ENCODE measurements around the gene HDAC4. TPM values are rescaled to one million over a fixed set of nuclear protein-coding genes. Genes with fewer than 3 reads are reported as not detected.

HDAC4 gene
- total RNA-seq, 2 experiments from 2014 or later, result 25.2 to 65.1 TPM

DNA sequence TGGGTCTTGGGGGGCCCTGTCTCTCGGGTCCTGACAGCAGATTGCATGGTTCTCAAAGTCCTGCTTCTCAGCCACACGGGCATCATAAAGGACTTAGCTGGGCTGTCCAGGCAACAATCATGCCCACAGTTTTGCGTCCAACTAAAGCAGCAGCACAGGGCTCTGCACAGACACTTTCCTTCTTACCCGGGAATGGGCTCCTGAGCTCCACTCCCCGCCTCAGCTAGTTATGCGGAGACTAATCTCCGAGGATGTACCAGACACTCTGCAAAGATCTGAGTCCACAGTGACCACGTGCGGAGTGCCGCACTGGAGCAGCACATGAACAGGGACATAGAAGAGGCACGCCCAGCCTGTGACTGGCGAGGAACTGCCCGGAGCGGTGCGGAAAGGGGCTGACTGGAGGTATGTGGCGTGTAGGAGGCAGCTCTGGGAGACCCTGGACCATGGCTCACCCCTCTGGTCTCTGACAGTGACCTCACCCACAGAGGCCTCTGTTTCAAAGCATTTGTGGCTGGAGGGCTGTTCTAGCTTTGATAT is 270.0 kb downstream of the HDAC4 start:
- DNase-seq, result no peak
- H3K27me3 Mint-ChIP-seq, result no peaks in the 10 kb centered on the region
- H3K27ac Mint-ChIP-seq, result no peak overlapping the region
- no peaks in the 10 kb centered on the region for H3K9me3 Mint-ChIP-seq (ENCODE audit: low read depth)
- H3K4me1 Mint-ChIP-seq, result no peaks in the 10 kb centered on the region
- ATAC-seq, result no peak
- H3K36me3 Mint-ChIP-seq, result peaks cover 21% of the 10 kb centered on the region
- H3K4me3 Mint-ChIP-seq, result no peak overlapping the region
- CTCF ChIA-PET, result no interaction called here

DNA sequence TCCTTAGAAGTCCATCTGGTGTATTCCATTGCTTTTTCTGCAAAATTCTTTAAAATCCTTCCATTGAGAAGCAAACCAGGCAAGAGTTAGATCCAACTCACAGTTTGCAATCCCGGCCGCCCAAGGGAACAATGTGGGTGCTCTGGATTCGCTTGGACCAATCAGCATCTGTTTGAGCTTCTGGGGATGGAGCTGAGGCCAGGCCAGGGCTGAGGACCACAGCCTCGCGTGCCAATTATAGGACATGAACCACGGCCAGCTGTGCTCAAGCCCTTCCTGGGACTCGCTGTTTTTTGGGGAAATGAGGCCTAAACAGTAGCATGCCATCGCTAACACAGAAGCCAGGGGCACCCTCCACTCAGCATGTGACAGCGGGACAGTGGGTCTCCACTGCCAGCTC is 270.8 kb downstream of the HDAC4 start:
- CTCF ChIA-PET, result no interaction called here
- Mint-ChIP-seq H3K4me1 (no peaks in the 10 kb centered on the region), H3K27me3 (no peaks in the 10 kb centered on the region), H3K36me3 (peaks cover 29% of the 10 kb centered on the region), H3K4me3 (no peak overlapping the region), H3K9me3 (ENCODE audit: low read depth) (no peaks in the 10 kb centered on the region), H3K27ac (no peak overlapping the region)
- DNase-seq, result no peak
- no peak for ATAC-seq

DNA sequence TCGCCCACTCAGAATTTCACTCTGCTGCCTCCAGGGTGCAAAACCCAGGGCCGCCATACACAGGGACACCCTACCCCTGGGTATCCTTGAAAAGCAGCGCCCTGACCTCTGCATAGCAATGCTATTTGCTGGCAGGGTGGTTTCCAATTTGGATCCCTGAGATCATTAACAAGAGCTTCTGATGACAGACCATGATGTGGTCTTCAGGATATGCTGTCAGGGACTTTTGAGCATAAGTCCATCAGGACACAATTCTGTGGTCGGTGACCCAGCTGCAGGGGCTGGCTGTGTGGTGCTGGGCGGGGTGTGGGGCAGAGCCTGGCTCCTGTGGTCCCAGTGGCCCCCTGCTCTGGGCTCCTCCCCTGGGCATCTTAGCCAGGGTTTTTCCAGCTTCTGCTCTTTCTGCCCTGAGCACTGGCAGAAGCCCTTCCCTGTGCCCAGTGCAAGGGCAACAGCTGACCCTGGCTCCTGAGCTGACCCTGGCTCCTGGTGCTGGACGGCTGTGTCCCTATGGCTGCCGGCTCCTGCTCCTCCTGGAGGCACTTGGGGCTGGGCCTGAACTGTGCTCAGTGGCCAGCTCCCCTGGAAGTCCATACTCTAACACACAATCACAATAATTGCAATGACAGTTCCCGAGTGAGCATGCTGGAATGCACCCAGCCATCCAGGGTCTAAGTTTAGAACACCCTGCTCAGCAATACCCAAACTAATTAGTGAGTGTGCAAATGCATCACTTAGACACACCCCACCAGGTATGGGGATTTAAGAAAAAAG is 271.5 kb downstream of the HDAC4 start:
- H3K36me3 Mint-ChIP-seq, result peaks cover 30% of the 10 kb centered on the region
- DNase-seq (no peak), ATAC-seq (no peak)
- CTCF ChIA-PET, result no interaction called here
- no peaks in the 10 kb centered on the region for H3K4me1 Mint-ChIP-seq
- no peaks in the 10 kb centered on the region for H3K27me3 Mint-ChIP-seq
- H3K4me3 Mint-ChIP-seq, result no peak overlapping the region
- no peak overlapping the region for H3K27ac Mint-ChIP-seq
- peaks cover 3% of the 10 kb centered on the region for H3K9me3 Mint-ChIP-seq (ENCODE audit: low read depth)

DNA sequence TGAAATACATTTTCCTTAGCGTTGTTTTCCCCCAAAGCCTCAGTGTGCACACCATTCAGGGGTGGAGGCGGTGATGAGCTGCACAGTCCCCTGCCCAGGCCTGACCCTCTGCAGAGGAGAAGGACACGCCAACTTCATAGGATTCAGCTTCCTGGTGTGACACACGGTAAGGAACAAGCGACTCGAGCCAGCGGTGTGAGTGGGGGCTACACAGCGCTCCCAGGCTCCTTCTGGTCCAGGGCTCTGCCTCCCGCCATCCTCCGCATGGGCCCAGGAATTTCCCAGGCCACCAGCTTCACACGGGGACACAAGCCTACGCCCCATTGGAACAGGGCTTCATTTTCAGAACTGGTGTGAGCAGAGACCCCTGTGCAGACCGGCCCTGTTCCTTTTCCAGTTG is 272.1 kb downstream of the HDAC4 start:
- no peaks in the 10 kb centered on the region for H3K27me3 Mint-ChIP-seq
- CTCF ChIA-PET, result no interaction called here
- H3K9me3 Mint-ChIP-seq (ENCODE audit: low read depth), result peaks cover 3% of the 10 kb centered on the region
- DNase-seq (no peak), ATAC-seq (no peak)
- H3K4me1 Mint-ChIP-seq, result no peaks in the 10 kb centered on the region
- no peak overlapping the region for H3K27ac Mint-ChIP-seq
- no peak overlapping the region for H3K4me3 Mint-ChIP-seq
- peaks cover 28% of the 10 kb centered on the region for H3K36me3 Mint-ChIP-seq

DNA sequence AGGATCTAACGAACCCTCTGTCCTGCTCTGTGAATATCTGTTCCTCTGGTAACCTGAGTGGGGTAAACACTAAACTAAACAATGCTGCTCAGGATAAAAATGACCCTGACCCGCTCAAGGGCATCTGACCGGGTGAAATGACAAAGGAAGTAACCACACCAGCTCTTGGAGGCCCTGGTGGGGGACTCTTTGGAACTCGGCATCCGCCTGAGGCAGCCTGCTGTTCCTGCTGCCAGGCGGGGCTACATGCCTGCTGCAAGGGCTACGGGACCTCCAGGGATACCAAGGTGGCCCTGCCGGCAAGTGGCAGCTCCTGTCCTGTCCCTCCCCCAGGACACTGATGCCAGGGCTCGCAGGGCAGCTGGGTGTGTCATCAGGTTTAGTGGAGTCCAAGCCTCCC is 273.3 kb downstream of the HDAC4 start:
- Mint-ChIP-seq H3K9me3 (ENCODE audit: low read depth) (peaks cover 3% of the 10 kb centered on the region), H3K4me1 (no peaks in the 10 kb centered on the region), H3K27me3 (no peaks in the 10 kb centered on the region), H3K4me3 (no peak overlapping the region), H3K36me3 (peaks cover 21% of the 10 kb centered on the region), H3K27ac (no peak overlapping the region)
- DNase-seq, result no peak
- CTCF ChIA-PET, result no interaction called here
- ATAC-seq, result no peak

DNA sequence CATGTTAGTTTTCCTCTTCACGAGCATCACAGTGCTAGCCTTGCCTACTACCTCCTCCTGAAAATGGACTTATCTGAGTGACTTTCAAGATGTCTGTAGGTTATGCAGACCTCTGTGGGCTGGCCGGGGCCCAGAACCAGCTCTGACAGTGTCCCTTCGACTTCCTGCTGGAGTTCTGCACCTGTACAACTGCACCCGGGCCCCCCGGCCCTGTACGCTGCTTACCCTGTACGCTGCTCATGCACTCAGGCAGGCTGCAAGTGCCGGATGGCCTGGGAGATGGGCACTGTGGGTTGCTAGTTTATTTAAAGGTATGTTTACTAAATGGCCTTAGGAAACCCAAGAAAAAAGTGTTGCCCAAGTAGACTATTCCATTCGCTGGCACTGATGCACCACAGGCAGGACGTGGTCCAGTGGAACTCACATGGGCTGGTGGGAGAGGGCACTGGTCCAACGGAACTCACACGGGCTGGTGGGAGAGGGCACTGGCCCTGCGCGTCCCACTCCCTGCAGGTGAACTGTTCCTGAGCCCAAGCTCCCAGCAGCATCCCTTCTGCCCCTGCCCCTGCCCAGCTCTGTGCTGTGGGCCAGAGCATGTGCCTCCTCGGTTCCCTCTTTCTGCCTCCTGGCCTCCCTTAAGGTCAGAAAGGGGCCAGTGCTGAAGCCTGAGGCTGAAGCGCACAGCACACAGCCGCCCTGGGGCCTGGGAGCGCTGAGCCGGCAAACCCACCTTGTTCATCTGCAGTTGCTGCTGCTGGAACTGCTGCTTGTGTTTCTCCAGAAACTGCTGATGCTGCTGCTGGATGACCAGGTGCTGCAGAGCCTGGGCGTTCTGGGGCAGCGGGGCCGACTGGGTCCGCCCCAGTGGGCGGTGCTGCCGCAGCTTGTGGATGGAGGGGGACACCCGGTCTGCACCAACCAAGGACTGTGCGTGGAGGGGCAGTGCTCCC is 274.8 kb downstream of the HDAC4 start:
- CTCF ChIA-PET, result no interaction called here
- Mint-ChIP-seq H3K36me3 (peaks cover 20% of the 10 kb centered on the region), H3K4me1 (no peaks in the 10 kb centered on the region), H3K9me3 (ENCODE audit: low read depth) (peaks cover 3% of the 10 kb centered on the region), H3K27me3 (no peaks in the 10 kb centered on the region), H3K27ac (no peak overlapping the region), H3K4me3 (no peak overlapping the region)
- no peak for ATAC-seq
- no peak for DNase-seq

DNA sequence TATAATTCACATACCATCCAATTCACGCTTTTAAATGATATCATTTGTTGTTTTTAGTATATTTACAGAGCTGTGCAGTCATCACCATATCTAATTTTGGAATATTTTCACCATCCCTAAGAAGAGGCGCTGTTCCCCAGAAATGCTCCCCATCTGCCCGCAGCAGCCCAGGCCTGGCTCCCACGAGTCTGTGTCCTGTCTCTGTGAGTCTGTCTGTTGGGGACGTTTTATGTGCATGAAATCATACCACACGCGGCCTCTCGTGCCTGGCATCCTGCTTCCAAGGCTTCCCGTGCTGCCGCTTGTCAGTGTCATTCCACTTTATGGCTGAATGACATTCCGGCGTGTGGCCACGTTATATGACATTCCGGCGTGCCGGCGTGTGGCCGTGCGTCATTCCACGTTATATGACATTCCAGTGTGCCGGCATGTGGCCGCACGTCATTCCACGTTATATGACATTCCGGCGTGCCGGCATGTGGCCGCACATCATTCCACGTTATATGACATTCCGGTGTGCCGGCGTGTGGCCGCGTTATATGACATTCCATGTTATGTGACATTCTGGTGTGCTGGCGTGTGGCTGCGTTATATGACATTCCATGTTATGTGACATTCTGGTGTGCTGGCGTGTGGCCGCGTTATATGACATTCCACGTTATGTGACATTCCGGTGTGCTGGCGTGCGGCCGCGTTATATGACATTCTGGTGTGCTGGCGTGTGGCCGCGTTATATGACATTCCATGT is 276.5 kb downstream of the HDAC4 start:
- Mint-ChIP-seq H3K4me3 (no peak overlapping the region), H3K27ac (no peak overlapping the region), H3K4me1 (peaks cover 8% of the 10 kb centered on the region), H3K27me3 (no peaks in the 10 kb centered on the region), H3K36me3 (peaks cover 20% of the 10 kb centered on the region), H3K9me3 (ENCODE audit: low read depth) (peaks cover 3% of the 10 kb centered on the region)
- ATAC-seq (no peak), DNase-seq (no peak)
- CTCF ChIA-PET, result no interaction called here

DNA sequence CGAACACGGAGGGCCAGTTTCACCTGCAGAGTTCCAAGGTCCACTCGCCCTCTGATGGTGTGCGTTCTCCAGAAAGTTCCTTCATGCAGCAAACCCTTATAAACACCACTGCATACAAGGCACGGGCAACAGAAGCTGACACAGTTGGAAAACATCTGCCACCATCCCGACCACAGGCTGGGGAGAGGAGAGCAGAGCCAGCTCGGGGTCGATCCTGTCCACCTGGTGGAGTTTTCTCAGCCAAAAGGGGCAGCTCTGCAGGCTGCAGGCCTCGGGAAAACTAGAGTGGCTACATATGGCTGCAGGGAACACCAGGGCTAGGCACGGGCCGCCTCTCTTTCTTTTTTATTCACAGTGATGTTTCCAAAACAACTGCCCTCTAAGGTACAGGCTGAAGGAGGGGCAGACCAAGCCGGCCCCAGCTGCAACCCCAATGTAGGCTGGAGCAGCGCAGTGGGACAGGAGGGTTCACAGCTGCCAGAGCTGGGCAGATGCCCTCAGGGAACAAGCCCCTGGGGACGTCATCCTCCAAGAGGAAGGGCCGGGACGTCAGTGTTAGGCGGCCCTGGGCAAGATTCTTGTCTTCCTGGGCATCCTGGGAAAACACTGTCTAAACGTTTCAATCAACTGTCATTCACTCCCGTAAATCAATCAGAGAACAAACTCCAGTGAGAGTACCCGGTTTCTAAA is 278.3 kb downstream of the HDAC4 start:
- Mint-ChIP-seq H3K9me3 (ENCODE audit: low read depth) (peaks cover 3% of the 10 kb centered on the region), H3K27ac (no peak overlapping the region), H3K4me1 (peaks cover 24% of the 10 kb centered on the region), H3K4me3 (no peak overlapping the region), H3K27me3 (peaks cover 3% of the 10 kb centered on the region), H3K36me3 (peaks cover 20% of the 10 kb centered on the region)
- ATAC-seq, result no peak
- no peak for DNase-seq
- CTCF ChIA-PET, result no interaction called here

DNA sequence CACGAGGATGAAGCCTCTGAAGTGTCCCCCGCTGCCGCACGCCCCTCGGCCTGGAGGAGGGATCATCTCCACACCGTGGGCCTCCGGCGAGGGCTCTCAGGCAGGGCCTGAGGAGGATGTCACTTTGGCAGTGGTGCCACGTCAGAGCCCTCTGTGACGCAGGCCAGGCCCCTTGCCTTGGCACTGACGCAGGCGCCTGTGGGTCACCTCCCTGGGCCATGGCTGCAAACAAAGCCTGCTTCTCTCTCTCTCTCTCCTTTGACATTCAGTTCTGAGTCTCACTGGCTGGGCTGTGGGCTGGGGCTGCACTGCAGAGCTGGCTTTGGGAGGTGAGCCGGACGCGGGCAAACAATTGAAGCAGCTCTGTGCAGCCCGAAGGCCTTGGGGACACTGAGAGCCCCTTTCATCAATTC is 279.2 kb downstream of the HDAC4 start:
- H3K36me3 Mint-ChIP-seq, result peaks cover 20% of the 10 kb centered on the region
- H3K4me3 Mint-ChIP-seq, result no peak overlapping the region
- no peak overlapping the region for H3K27ac Mint-ChIP-seq
- no peak for ATAC-seq
- peaks cover 3% of the 10 kb centered on the region for H3K27me3 Mint-ChIP-seq
- CTCF ChIA-PET, result no interaction called here
- DNase-seq, result no peak
- peaks cover 3% of the 10 kb centered on the region for H3K9me3 Mint-ChIP-seq (ENCODE audit: low read depth)
- peaks cover 25% of the 10 kb centered on the region for H3K4me1 Mint-ChIP-seq

DNA sequence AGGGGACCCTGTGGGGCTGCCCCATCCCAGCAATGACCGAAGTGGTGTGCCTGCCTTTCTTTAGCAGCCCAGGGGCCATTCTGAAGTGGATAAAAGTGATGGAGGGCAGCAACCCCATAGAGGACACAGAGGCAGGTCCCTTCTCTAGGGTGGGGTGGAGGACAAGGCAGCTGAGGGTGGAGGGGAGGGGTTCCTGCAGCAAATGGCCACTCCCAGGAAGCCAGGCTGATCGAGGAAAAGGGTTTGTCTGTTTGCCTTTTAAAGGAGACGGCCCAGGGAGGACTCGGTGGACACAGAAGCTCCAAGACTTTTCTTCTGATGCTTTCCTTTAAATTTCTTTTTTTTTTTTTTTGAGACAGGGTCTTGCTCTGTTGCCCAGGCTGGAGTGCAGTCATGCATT is 280.2 kb downstream of the HDAC4 start:
- peaks cover 25% of the 10 kb centered on the region for H3K4me1 Mint-ChIP-seq
- H3K36me3 Mint-ChIP-seq, result peaks cover 16% of the 10 kb centered on the region
- peaks cover 3% of the 10 kb centered on the region for H3K9me3 Mint-ChIP-seq (ENCODE audit: low read depth)
- peaks cover 3% of the 10 kb centered on the region for H3K27me3 Mint-ChIP-seq
- ATAC-seq (no peak), DNase-seq (no peak)
- no peak overlapping the region for H3K4me3 Mint-ChIP-seq
- no peak overlapping the region for H3K27ac Mint-ChIP-seq
- CTCF ChIA-PET, result interaction anchor here (0.7 kb wide), 1 partner anchor 24 kb away, joined by 3 read pairs; no protein-coding TSS in a partner anchor

DNA sequence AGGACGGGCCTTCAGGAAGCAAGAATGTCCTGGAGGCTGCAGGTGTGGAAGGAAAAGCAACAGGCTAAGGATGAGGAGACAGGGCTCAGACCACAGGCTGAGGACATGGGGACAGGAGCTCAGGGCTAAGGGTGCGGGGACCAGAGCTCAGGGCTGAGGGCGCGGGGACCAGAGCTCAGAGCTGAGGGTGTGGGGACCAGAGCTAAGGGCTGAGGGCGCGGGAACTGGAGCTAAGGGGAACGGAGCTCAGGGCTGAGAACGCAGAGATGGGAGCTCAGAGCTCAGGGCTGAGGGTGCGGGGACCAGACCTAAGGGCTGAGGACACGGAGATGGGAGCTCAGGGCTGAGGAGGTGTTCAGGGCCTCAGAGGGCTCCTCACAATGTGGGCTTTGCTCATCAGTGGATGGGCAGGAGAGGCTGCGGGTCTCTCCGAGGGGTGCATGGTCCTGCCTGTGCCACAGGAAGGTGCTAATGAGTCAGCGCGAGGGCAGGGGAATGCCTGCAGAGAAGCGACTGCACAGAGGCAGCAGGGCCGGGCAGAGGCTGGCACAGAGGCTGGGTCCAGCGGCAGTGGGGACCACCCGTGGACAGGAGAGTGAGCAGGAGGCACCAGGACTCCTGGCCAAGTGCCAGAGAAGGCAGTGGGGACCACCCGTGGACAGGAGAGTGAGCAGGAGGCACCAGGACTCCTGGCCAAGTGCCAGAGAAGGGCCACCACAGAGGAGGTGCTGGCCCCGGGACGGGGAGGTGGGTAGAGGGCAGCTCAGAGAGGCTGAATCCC is 281.3 kb downstream of the HDAC4 start:
- Mint-ChIP-seq H3K27ac (no peak overlapping the region), H3K4me1 (peaks cover 25% of the 10 kb centered on the region)
- CTCF ChIA-PET, result no interaction called here

DNA sequence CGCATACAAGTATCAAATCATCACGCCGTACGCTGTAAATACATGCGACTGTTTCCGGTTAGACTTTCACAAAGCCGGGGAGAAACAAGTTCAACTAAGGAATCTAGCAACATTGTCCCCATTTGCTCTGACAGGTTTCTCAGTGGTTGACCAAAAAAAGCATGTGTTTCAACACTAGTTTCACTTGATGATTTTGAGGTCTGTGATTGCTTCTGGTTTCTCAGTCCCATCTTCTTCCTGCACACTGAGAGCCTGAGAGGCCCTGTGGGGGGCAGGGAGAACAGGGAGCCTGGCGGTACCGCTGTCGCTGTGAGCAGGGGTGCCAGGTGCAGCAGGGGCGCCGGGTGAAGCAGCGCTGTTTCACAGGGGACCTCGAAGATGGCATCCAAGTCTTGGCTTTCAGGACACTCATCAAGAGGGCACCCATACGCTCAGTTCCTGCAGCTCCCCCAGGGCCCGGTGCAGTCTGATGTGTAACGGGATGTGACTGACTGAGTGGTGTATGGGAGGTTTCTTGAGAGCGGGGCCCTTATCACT is 282.1 kb downstream of the HDAC4 start:
- H3K36me3 Mint-ChIP-seq, result no peaks in the 10 kb centered on the region
- peaks cover 3% of the 10 kb centered on the region for H3K27me3 Mint-ChIP-seq
- peak; percentile 57 for DNase-seq
- H3K4me1 Mint-ChIP-seq, result peaks cover 25% of the 10 kb centered on the region
- ATAC-seq, result peak; percentile 73
- H3K27ac Mint-ChIP-seq, result no peak overlapping the region
- H3K4me3 Mint-ChIP-seq, result no peak overlapping the region
- H3K9me3 Mint-ChIP-seq (ENCODE audit: low read depth), result no peaks in the 10 kb centered on the region
- CTCF ChIA-PET, result no interaction called here

More for the DNA sequence above, 281.3 kb downstream of the HDAC4 start:
- Mint-ChIP-seq H3K9me3 (ENCODE audit: low read depth) (no peaks in the 10 kb centered on the region), H3K27me3 (peaks cover 3% of the 10 kb centered on the region), H3K36me3 (peaks cover 5% of the 10 kb centered on the region), H3K4me3 (no peak overlapping the region)
- ATAC-seq (no peak), DNase-seq (no peak)

Measured in activated CD8-positive, alpha-beta memory T cell treated with anti-CD3 and anti-CD28 coated beads, Interleukin-2, amount 10 ng/mL, durations not matched to agents 7 days and 5 days (primary cell).